ENCODE data around the gene PAQR9. TPM values are rescaled to one million over a fixed set of nuclear protein-coding genes. Genes with fewer than 3 reads are reported as not detected.

The PAQR9 gene
- total RNA-seq, 1 donor from 2014 or later, result not detected

DNA sequence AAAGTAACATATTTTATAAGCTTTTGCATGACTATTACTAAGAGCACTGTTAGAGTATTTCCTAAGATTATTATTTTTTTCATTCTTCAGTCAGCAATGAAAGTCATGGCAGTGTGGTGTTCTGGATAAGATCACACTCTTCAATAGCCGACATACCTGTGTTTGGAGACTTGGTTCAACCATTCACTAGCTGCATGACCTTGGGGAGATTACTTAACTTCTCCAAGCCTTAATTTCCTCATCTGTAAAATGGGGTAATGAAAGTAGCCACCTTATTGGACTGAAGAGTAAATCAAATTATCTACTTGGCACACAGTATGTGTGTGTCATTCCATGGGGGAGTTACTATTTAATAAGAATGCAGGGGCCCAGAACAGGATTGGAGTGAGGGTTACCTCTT, 50.0 kb downstream of the PAQR9 start:
- no peak for ATAC-seq

DNA sequence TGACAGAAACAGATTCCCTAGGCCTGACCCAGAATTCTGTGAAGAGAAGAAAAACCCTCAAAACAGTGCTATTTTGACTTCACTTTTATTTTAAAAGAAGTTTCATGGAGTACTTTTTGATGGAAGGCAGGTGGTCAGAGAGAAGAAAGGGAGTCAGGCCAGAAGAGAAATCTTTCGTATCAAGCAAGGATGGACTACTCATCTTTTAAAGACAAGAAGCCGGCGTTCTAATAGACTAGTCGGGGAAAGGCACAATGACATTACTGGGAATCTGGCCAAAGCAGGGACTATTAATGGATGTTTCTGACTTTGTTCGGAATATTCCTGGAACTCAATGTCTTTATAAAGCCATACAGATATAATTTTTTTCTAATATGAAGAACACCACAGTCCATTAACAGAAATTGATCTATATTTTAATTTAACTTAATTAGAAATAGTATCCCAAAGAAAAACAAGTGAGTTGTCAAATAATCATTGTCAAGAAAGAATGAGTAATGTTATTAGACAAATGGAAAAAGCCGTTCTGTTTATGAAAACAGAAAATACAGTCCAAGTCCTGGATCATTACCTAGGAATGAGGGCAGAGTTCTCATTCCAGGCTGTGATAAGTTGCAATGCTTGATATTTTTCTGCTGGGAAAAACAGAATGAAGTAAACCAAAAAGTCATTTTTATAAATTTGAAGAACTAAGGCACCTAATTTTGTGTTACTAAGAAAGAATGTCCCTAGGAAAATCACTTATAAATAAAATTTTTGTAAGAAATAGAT, 50.9 kb downstream of the PAQR9 start:
- ATAC-seq, result no peak

Other genes with a start within 250 kb of the PAQR9 start
- 0.84 TPM for gene TRPC1, start 239.6 kb downstream of the PAQR9 start, total RNA-seq
- gene PCOLCE2, start 74.6 kb downstream of the PAQR9 start, total RNA-seq, result 0.36 TPM
- gene U2SURP, start 37.9 kb upstream of the PAQR9 start, total RNA-seq, result 49.5 TPM
- 1.5 TPM for gene CHST2, start 156.1 kb upstream of the PAQR9 start, total RNA-seq

Data from esophagus mucosa (tissue), 1 donor.